Testis (tissue), 2 donors: ENCODE results near the gene SLC28A1.

Experiments used
- CTCF ChIP-seq, 3 experiments: fragments of 450-650 bp in 2 of 3; fragments of 200-600 bp in 1 of 3; sonication (generic) in 1 of 3; IDR thresholded peaks; one replicate each; pipeline ENCODE4 v1.5.1; 2016 to 2019; ENCODE audit warnings: antibody characterized with exemption in 3 of 3, mild to moderate bottlenecking in 2 of 3, moderate library complexity in 1 of 3
- POLR2A ChIP-seq: fragments of 450-650 bp; IDR thresholded peaks from one replicate; pipeline ENCODE4 v1.6.1; 2017; ENCODE audit warnings: antibody characterized with exemption, mild to moderate bottlenecking, moderate library complexity

DNA sequence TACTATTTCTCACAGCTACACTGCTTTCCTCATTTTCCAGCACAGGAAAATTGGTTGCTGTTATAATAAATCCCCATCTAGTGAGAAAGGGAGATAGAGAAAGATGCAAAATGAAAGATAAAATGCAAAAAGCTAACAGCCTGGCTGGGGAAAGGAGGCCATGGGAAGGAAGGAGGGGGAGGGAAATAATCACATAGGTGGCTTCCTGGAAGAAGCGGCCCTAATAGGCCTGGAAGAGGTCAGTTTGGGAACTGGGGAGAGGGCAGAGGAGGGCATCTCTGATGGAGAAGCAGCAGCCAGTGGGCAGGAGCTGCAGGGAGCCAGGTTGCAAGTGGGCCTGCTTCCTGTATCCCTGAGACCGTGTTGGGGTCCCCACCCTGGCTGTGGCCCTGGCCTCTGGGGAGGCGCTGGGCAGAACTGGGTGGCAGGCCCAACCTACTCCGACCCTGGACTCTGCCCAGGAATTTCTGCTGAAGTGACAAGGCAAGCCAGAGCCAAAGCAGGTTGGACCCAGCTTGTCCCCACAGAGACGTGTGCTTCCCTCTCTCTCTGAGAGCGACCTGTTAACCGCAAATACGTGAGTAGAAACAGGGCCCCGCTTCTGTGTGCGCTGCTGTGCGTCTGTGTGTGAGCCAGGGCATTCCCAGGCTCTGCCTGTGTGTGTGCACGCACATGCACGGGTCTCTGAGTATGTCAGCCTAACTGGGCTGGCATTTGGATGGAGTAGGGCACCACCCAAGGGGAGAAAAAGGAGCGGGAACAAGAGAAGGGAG, 1.9 kb downstream of the SLC28A1 start:
- TF ChIP-seq CTCF (IDR thresholded peaks at IDR 0.05) (no peak), POLR2A (no peak)
